ENCODE results near the gene CCDC192. TPM values are rescaled to one million over a fixed set of nuclear protein-coding genes. Genes with fewer than 3 reads are reported as not detected.
A peak's percentile ranks its signal among the peaks of the same experiment; 100 is the strongest.
"Not testable (repeated sequence)": the region's sequence is repeated elsewhere in the genome, so short reads cannot be mapped to it uniquely, and the experiment has no call there.

Gene CCDC192
- total RNA-seq, 4 donors from 2014 or later, result 0.87 to 2.1 (median 1.9) TPM

DNA sequence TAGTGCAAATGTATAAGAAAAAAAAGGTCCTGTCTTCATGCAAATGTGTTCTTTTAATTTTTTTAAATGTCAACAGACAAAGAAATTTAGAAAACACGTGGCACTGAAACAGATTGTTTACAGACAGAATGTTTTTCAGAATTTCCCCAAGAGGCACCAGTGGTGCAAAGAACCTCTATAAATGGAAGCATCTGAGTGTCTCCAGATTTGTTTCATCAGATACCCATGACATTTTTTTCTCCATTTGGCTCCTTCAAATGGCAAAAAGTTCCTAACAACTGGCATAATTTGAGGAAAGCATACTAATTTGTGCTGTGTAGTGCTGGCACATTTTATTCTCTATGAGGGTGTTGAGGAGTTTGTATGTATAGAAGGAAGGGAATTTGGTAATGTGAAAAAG is 15.0 kb downstream of the CCDC192 start:
- no peaks in the 10 kb centered on the region for H3K27me3 ChIP-seq
- TF ChIP-seq POLR2A (IDR thresholded peaks at IDR 0.05) (no peak), EP300 (IDR thresholded peaks at IDR 0.05) (no peak)
- TF ChIP-seq, protein P1, sequence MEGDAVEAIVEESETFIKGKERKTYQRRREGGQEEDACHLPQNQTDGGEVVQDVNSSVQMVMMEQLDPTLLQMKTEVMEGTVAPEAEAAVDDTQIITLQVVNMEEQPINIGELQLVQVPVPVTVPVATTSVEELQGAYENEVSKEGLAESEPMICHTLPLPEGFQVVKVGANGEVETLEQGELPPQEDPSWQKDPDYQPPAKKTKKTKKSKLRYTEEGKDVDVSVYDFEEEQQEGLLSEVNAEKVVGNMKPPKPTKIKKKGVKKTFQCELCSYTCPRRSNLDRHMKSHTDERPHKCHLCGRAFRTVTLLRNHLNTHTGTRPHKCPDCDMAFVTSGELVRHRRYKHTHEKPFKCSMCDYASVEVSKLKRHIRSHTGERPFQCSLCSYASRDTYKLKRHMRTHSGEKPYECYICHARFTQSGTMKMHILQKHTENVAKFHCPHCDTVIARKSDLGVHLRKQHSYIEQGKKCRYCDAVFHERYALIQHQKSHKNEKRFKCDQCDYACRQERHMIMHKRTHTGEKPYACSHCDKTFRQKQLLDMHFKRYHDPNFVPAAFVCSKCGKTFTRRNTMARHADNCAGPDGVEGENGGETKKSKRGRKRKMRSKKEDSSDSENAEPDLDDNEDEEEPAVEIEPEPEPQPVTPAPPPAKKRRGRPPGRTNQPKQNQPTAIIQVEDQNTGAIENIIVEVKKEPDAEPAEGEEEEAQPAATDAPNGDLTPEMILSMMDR (IDR thresholded peaks at IDR 0.05), result no peak
- peak overlapping the region in 1 of 4 donors; percentile 20 for H3K27ac ChIP-seq
- H3K36me3 ChIP-seq, result no peaks in the 10 kb centered on the region
- no peak overlapping the region for H3K4me3 ChIP-seq
- peaks cover 0 to 7% (median 0%) of the 10 kb centered on the region in 4 donors for H3K4me1 ChIP-seq
- WGBS, 2 donors, result 39 to 43% methylated on average over 1 of the region's 1 CpG
- H3K9me3 ChIP-seq, result peaks cover 0 to 17% (median 2%) of the 10 kb centered on the region in 4 donors
- no peak for DNase-seq (ENCODE audit: low spot score in 2 of 2)

DNA sequence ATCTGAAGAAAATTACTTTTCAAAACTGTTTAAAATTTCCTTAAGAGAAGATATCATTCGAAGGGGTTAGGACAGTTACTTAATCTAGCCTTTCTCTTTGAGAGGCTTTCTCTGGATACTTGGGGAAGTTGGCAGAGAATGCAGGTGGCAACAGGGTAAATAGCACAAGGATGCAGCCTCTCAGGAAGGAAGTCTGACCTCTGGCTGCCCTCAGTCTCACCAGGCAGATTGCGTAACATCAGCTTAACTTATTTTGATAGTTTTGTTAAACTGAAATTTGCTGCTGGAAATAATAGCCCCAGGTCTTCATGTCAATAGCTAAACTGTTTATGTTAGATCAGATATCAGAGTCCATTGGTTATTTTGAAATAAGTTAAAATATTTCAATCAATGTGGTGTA is 20.4 kb downstream of the CCDC192 start:
- H3K4me1 ChIP-seq, result no peaks in the 10 kb centered on the region
- H3K9me3 ChIP-seq, result peaks cover 0 to 10% (median 2%) of the 10 kb centered on the region in 4 donors
- H3K36me3 ChIP-seq, result no peaks in the 10 kb centered on the region
- no peaks in the 10 kb centered on the region for H3K27me3 ChIP-seq
- WGBS, 2 donors, result 39 to 46% methylated on average over 2 of the region's 2 CpGs
- DNase-seq (ENCODE audit: low spot score in 2 of 2), result peak; percentile 46 to 71
- no peak overlapping the region for H3K27ac ChIP-seq
- no peak overlapping the region for H3K4me3 ChIP-seq
- peak in 1 of 2 donors; percentile 68 for TF ChIP-seq EP300 (IDR thresholded peaks at IDR 0.05)
- TF ChIP-seq, protein P1 (IDR thresholded peaks at IDR 0.05), result no peak
- TF ChIP-seq POLR2A (IDR thresholded peaks at IDR 0.05), result no peak

DNA sequence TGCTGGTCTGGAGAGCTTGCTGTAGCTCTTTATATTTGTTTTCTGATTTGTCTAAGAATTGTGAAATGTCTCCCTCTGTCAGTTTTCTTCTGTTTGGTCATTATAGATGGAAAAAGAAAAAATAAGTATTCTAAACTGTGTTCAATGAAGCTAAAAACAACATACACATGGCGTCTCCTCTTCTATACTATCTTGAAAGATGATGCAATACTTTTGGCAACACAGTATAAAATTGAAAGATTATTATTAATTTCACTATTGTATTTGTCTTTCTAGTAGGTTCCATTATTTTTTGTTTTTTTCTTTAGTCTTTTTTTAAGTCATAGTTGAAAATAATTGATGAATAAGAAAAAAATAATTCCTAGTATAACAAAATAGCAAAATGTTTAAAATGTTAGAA is 22.5 kb downstream of the CCDC192 start:
- H3K27ac ChIP-seq, result no peak overlapping the region
- H3K36me3 ChIP-seq, result no peaks in the 10 kb centered on the region
- no peaks in the 10 kb centered on the region for H3K4me1 ChIP-seq
- no peak for TF ChIP-seq POLR2A (IDR thresholded peaks at IDR 0.05)
- TF ChIP-seq, protein P1 (IDR thresholded peaks at IDR 0.05), result no peak
- 71 to 79% methylated on average over 1 of the region's 1 CpG for WGBS, 2 donors
- H3K4me3 ChIP-seq, result no peak overlapping the region
- H3K9me3 ChIP-seq, result peaks cover 0 to 5% (median 2%) of the 10 kb centered on the region in 4 donors
- DNase-seq (ENCODE audit: low spot score in 2 of 2), result no peak
- no peaks in the 10 kb centered on the region for H3K27me3 ChIP-seq

DNA sequence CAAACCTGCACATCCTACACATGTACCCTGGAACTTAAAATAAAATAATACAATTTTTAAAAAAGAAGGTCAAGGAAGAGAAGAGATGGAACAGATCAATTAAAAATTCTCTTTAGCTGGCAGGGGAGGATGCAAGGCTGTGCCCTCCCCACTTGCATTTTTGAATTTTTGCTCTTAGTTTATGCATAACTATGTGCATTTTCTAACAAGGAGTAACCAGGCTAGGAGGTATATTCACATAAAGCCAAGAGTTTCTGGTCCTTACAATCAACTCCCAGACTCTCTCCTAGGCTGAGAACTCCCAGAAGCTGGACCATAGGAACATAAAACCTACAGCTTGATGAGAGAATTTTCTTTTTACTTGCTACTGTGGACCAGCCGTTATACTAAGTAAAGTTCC is 29.8 kb downstream of the CCDC192 start:
- H3K4me1 ChIP-seq, result no peaks in the 10 kb centered on the region
- no peak for DNase-seq (ENCODE audit: low spot score in 2 of 2)
- TF ChIP-seq EP300 (IDR thresholded peaks at IDR 0.05) (no peak), POLR2A (IDR thresholded peaks at IDR 0.05) (no peak)
- TF ChIP-seq, protein P1 (IDR thresholded peaks at IDR 0.05), result no peak
- no peak overlapping the region for H3K4me3 ChIP-seq
- no peak overlapping the region for H3K27ac ChIP-seq
- 92 to 93% methylated on average over 1 of the region's 1 CpG for WGBS, 2 donors
- no peaks in the 10 kb centered on the region for H3K36me3 ChIP-seq
- no peaks in the 10 kb centered on the region for H3K27me3 ChIP-seq
- peaks cover 0 to 17% (median 3%) of the 10 kb centered on the region in 4 donors for H3K9me3 ChIP-seq

DNA sequence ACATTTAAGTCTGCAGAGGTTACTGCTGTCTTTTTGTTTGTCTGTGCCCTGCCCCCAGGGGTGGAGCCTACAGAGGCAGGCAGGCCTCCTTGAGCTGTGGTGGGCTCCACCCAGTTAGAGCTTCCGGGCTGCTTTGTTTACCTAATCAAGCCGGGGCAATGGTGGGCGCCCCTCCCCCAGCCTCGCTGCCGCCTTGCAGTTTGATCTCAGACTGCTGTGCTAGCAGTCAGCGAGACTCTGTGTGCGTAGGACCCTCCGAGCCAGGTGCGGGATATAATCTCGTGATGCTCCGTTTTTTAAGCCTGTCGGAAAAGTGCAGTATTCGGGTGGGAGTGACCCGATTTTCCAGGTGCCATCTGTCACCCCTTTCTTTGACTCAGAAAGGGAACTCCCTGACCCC is 36.2 kb downstream of the CCDC192 start:
- not testable (repeated sequence) for H3K27me3 ChIP-seq; H3K4me3 ChIP-seq; H3K9me3 ChIP-seq; H3K36me3 ChIP-seq; H3K4me1 ChIP-seq; H3K27ac ChIP-seq; DNase-seq (ENCODE audit: low spot score in 2 of 2)
- 56 to 91% methylated on average over 13 to 14 of the region's 14 CpGs for WGBS, 2 donors

DNA sequence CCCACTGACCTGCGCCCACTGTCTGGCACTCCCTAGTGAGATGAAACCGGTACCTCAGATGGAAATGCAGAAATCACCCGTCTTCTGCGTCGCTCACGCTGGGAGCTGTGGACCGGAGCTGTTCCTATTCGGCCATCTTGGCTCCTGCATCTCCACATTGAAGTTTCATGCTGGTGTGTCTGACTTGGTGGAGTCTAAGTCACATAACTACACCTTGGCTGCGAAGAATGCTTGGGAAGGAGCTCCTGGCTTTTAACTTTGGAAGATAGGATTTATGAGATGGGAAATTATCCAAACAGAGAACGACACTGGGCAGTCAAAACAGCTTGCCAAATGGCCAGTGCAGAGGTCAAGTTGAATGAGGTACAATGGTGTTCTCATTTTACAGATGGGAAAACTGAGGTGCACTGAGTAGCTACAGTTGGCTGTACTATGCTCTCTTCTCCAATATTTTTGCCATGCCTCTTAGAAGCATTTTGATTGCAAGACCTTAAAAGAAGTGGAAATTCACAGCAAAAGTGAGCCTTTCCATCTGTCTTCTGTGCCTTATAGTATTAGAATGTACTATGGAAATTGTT is 36.7 kb downstream of the CCDC192 start:
- Histone ChIP-seq H3K4me1 (no peaks in the 10 kb centered on the region), H3K27me3 (no peaks in the 10 kb centered on the region), H3K36me3 (no peaks in the 10 kb centered on the region), H3K4me3 (no peak overlapping the region), H3K9me3 (no peaks in the 10 kb centered on the region), H3K27ac (no peak overlapping the region)
- DNase-seq (ENCODE audit: low spot score in 2 of 2), result no peak
- TF ChIP-seq, protein P1 (IDR thresholded peaks at IDR 0.05), result no peak
- no peak for TF ChIP-seq EP300 (IDR thresholded peaks at IDR 0.05)
- no peak for TF ChIP-seq POLR2A (IDR thresholded peaks at IDR 0.05)
- 89 to 96% methylated on average over 7 to 9 of the region's 10 CpGs for WGBS, 2 donors

All from tibial nerve (tissue), 4 donors.